HepG2 (cell line): ENCODE results near the gene MRPL36. TPM values are rescaled to one million over a fixed set of nuclear protein-coding genes. Genes with fewer than 3 reads are reported as not detected.
A peak's percentile ranks its signal among the peaks of the same experiment; 100 is the strongest.

ENCODE experiments used
- ARID2 ChIP-seq: sonication (generic); formaldehyde crosslinking; IDR thresholded peaks from 2 replicates; pipeline ENCODE4 v1.8.1; 2022; ENCODE audit warnings: mild to moderate bottlenecking, missing genetic modification reagents, borderline replicate concordance
- GLI4 ChIP-seq: sonication (generic); formaldehyde crosslinking; IDR thresholded peaks from 2 replicates; pipeline ENCODE4 v1.5.1; 2020; ENCODE audit warnings: missing genetic modification reagents, mild to moderate bottlenecking, moderate library complexity, borderline replicate concordance
- HNF4A ChIP-seq: sonication (generic); formaldehyde crosslinking; IDR thresholded peaks from 2 replicates; pipeline ENCODE4 v1.4.0; 2020; ENCODE audit warnings: missing genetic modification reagents
- HOXA3 ChIP-seq: sonication (generic); formaldehyde crosslinking; IDR thresholded peaks from 2 replicates; pipeline ENCODE4 v1.5.0; 2020; ENCODE audit warnings: missing genetic modification reagents
- MAZ ChIP-seq, 2 experiments: sonication (generic) in 1 of 2; formaldehyde crosslinking in 1 of 2; IDR thresholded peaks; 2 replicates each; pipeline versions ENCODE4 v1.5.0 to v1.6.1; 2012 to 2020; ENCODE audit warnings: low read depth in 2 of 2, mild to moderate bottlenecking in 2 of 2, borderline replicate concordance in 1 of 2, improper control_type of control experiment in 1 of 2, low read length in 1 of 2, missing genetic modification reagents in 1 of 2, moderate library complexity in 1 of 2
- NFIB ChIP-seq: sonication (generic); formaldehyde crosslinking; IDR thresholded peaks from 2 replicates; pipeline ENCODE4 v1.9.0; 2021; ENCODE audit warnings: missing genetic modification reagents, mild to moderate bottlenecking, borderline replicate concordance
- NONO ChIP-seq, 2 experiments: fragments of 450-650 bp in 1 of 2; sonication (generic) in 1 of 2; formaldehyde crosslinking in 1 of 2; IDR thresholded peaks in 1 of 2; conservative IDR thresholded peaks in 1 of 2; 2 replicates each; pipeline versions ENCODE4 v1.6.1 to v1.8.0; 2017 to 2022; ENCODE audit warnings: mild to moderate bottlenecking in 1 of 2, missing genetic modification reagents in 1 of 2, moderate library complexity in 1 of 2
- NR2F1 ChIP-seq, 2 experiments: fragments of 450-650 bp in 1 of 2; formaldehyde crosslinking in 1 of 2; IDR thresholded peaks; 2 replicates each; pipeline versions ENCODE4 v1.5.0 to v1.6.1; 2016 to 2020; ENCODE audit warnings: mild to moderate bottlenecking in 1 of 2, missing compliant biosample characterization in 1 of 2, missing genetic modification reagents in 1 of 2, moderate library complexity in 1 of 2
- PRDM10 ChIP-seq: sonication (generic); formaldehyde crosslinking; IDR thresholded peaks from 2 replicates; pipeline ENCODE4 v1.4.0; 2020; ENCODE audit warnings: low read depth, missing genetic modification reagents
- RAD21 ChIP-seq: fragments of 450-650 bp; formaldehyde crosslinking; IDR thresholded peaks from 2 replicates; pipeline ENCODE4 v1.5.0; 2020; ENCODE audit warnings: mild to moderate bottlenecking
- REPIN1 ChIP-seq: sonication (generic); formaldehyde crosslinking; IDR thresholded peaks from 2 replicates; pipeline ENCODE4 v1.8.0; 2022; ENCODE audit warnings: missing genetic modification reagents, low read depth, mild to moderate bottlenecking, borderline replicate concordance
- UBTF ChIP-seq: sonication (generic); formaldehyde crosslinking; IDR thresholded peaks from 2 replicates; pipeline ENCODE4 v1.4.0; 2020; ENCODE audit warnings: mild to moderate bottlenecking, missing genetic modification reagents
- YEATS4 ChIP-seq: sonication (generic); formaldehyde crosslinking; IDR thresholded peaks from 2 replicates; pipeline ENCODE4 v1.4.0; 2020; ENCODE audit warnings: missing genetic modification reagents, borderline replicate concordance
- ZFP91 ChIP-seq: sonication (generic); formaldehyde crosslinking; IDR thresholded peaks from 2 replicates; pipeline ENCODE4 v1.9.0; 2022; ENCODE audit warnings: missing genetic modification reagents, mild to moderate bottlenecking, borderline replicate concordance
- ZNF205 ChIP-seq: IDR thresholded peaks from 2 replicates; pipeline ENCODE4 v1.6.1; 2018; ENCODE audit warnings: missing biosample characterization, missing genetic modification reagents
- ZNF503 ChIP-seq: sonication (generic); formaldehyde crosslinking; IDR thresholded peaks from 2 replicates; pipeline ENCODE4 v1.4.0; 2020; ENCODE audit warnings: missing genetic modification reagents
- ZNF557 ChIP-seq: sonication (generic); formaldehyde crosslinking; IDR thresholded peaks from 2 replicates; pipeline ENCODE4 v1.4.0; 2020; ENCODE audit warnings: missing genetic modification reagents
- ZNF7 ChIP-seq: IDR thresholded peaks from 2 replicates; pipeline ENCODE4 v1.6.1; 2016; ENCODE audit warnings: missing biosample characterization, missing genetic modification reagents
- polyA plus RNA-seq, 8 experiments: library from polyadenylated mRNA; depleted of rRNA in 3 of 8; stranded (reverse) in 7 of 8; unstranded in 1 of 8; fragments of >200 nt; fragmentation: Illumina TruSeq in 4 of 8; extraction: Trizol in 4 of 8; gene quantifications; 2 replicates each; pipeline versions ENCODE4 v1.2.1 to v1.2.3, GENCODE V29; 2011 to 2016; ENCODE audit warnings: low read depth in 4 of 8, missing spikeins in 1 of 8, mixed read lengths in 1 of 8; ENCODE audit not compliant: insufficient read depth in 1 of 8
- total RNA-seq, 5 experiments: library from RNA; depleted of rRNA; stranded (reverse); fragments of >200 nt; fragmentation: Illumina TruSeq; extraction: Trizol; gene quantifications; 2 replicates each; pipeline ENCODE4 v1.2.3, GENCODE V29; 2016; ENCODE audit warnings: low read depth in 1 of 5

The MRPL36 gene
- total and polyA plus RNA-seq, 2 of the 13 experiments (the other 11 are each of a cell fraction or from before 2014, with no cell fraction given) = 71.3 to 113 TPM

GRCh38 chr5:1799110-1799601 is 481 bp downstream of the MRPL36 start (continued):
- 0 out of 2 replicates have a peak, but pooled peaks have one; percentile 28 for TF ChIP-seq ZNF503
- TF ChIP-seq NR2F1 (CRISPR knock-in tag; IDR thresholded peaks at IDR 0.05) = 0 out of 4 replicates have a peak, but pooled peaks of 1 of the 2 experiments have one; percentile 42
- no peak for TF ChIP-seq ZNF205 (CRISPR knock-in tag)
- TF ChIP-seq YEATS4 (CRISPR knock-in tag) = 0 out of 2 replicates have a peak, but pooled peaks have one; percentile 8
- peak; percentile 72 for TF ChIP-seq ZNF7 (CRISPR knock-in tag)
- no peak for TF ChIP-seq NONO (IDR thresholded peaks at IDR 0.05)
- peak; percentile 22; the same call in 1 of the 2 replicates for TF ChIP-seq NONO (CRISPR knock-in tag; conservative IDR thresholded peaks at IDR 0.05)
- TF ChIP-seq GLI4 (CRISPR knock-in tag) = no peak
- no peak for TF ChIP-seq HOXA3 (CRISPR knock-in tag)
- 0 out of 2 replicates have a peak, but pooled peaks have one; percentile 15 for TF ChIP-seq RAD21 (CRISPR knock-in tag)
- TF ChIP-seq PRDM10 = 0 out of 2 replicates have a peak, but pooled peaks have one; percentile 2
- TF ChIP-seq ZNF557 (CRISPR knock-in tag) = no peak
- no peak for TF ChIP-seq MAZ (IDR thresholded peaks at IDR 0.05; ENCODE audit: borderline replicate concordance, low read depth, low read length)
- peak; percentile 26; the same call in 1 of the 2 replicates for TF ChIP-seq MAZ (CRISPR knock-in tag; IDR thresholded peaks at IDR 0.05; ENCODE audit: low read depth)
- TF ChIP-seq ZFP91 = 0 out of 2 replicates have a peak, but pooled peaks have one; percentile 49
- peak; percentile 76; the same call in 1 of the 2 replicates for TF ChIP-seq REPIN1 (CRISPR knock-in tag)
- TF ChIP-seq NFIB (CRISPR knock-in tag) = no peak
- TF ChIP-seq ARID2 (CRISPR knock-in tag) = peak; percentile 75; the same call in 1 of the 2 replicates
- TF ChIP-seq HNF4A (CRISPR knock-in tag) = 0 out of 2 replicates have a peak, but pooled peaks have one; percentile 4
- TF ChIP-seq UBTF (CRISPR knock-in tag) = peak; percentile 77
